B cell (primary cell): ENCODE data around the gene VEZT. TPM values are rescaled to one million over a fixed set of nuclear protein-coding genes. Genes with fewer than 3 reads are reported as not detected.

Experiments used
- ATAC-seq: fragments of 200-7000 bp; cut with Tn5 transposase; one replicate; pipeline ENCODE4 v1.10.0; 2021; ENCODE audit warnings: low read depth, mild to moderate bottlenecking, moderate number of reproducible peaks, moderate library complexity
- CTCF ChIA-PET: fragments of 350-600 bp; sonication (Branson Sonifier 250); formaldehyde crosslinking; loops from one replicate; lab custom pipeline; 2021; ENCODE audit warnings: antibody characterized with exemption, inconsistent platforms; lab: Charles Lee
- POLR2A ChIA-PET: fragments of 350-600 bp; sonication (Branson Sonifier 250); formaldehyde crosslinking; loops from one replicate; lab custom pipeline; 2021; ENCODE audit warnings: antibody characterized with exemption; lab: Charles Lee
- DNase-seq: peaks from one replicate; pipeline ENCODE4 v3.0.0; 2013
- H2AFZ ChIP-seq: 2 replicates; pipeline ENCODE4 v1.6.1; 2012; ENCODE audit warnings: mild to moderate bottlenecking, low read depth, low read length; ENCODE audit not compliant: insufficient read depth, poor library complexity, severe bottlenecking
- H3K27ac ChIP-seq, 2 donors: 1 replicate in 1 of 2; 2 replicates in 1 of 2; pipeline ENCODE4 v1.5.1; 2012 to 2013; ENCODE audit warnings: low read length in 2 of 2, mild to moderate bottlenecking in 2 of 2, moderate library complexity in 1 of 2
- H3K27me3 ChIP-seq, 4 experiments: fragments of 200-600 bp in 1 of 4; sonication (generic) in 1 of 4; replicated peaks in 1 of 4; 1 replicate in 2 of 4; 2 replicates in 2 of 4; pipeline versions ENCODE4 v1.6.1 to v1.7.0; 2013 to 2016; ENCODE audit warnings: low read length in 3 of 4, mild to moderate bottlenecking in 2 of 4, mixed read lengths in 1 of 4, moderate library complexity in 1 of 4; ENCODE audit not compliant: insufficient read depth in 4 of 4, control insufficient read depth in 3 of 4; ENCODE audit errors: control extremely low read depth in 1 of 4
- H3K36me3 ChIP-seq, 2 experiments: replicated peaks in 1 of 2; 1 replicate in 1 of 2; 2 replicates in 1 of 2; pipeline versions ENCODE4 v1.6.1 to v1.7.1; 2013; ENCODE audit warnings: low read length in 1 of 2; ENCODE audit not compliant: insufficient read depth in 2 of 2, control insufficient read depth in 1 of 2; ENCODE audit errors: control extremely low read depth in 1 of 2, extremely low read depth in 1 of 2
- H3K4me1 ChIP-seq, 2 donors: fragments of 200-600 bp in 1 of 2; sonication (generic) in 1 of 2; 1 replicate in 1 of 2; 2 replicates in 1 of 2; pipeline versions ENCODE4 v1.5.1 to v1.6.1; 2013 to 2017; ENCODE audit warnings: low read length in 2 of 2; ENCODE audit not compliant: control insufficient read depth in 2 of 2, insufficient read depth in 2 of 2
- H3K4me2 ChIP-seq: replicated peaks from 2 replicates; pipeline ENCODE3; 2012; ENCODE audit warnings: mild to moderate bottlenecking, low read depth, low read length; ENCODE audit not compliant: poor library complexity, severe bottlenecking
- H3K4me3 ChIP-seq, 5 experiments: fragments of 200-600 bp in 1 of 5; sonication (generic) in 1 of 5; 1 replicate in 3 of 5; 2 replicates in 2 of 5; pipeline versions ENCODE4 v1.5.1 to v1.7.0; 2011 to 2016; ENCODE audit warnings: low read length in 4 of 5, mild to moderate bottlenecking in 4 of 5, low read depth in 2 of 5, control low read depth in 1 of 5, moderate library complexity in 1 of 5; ENCODE audit not compliant: insufficient read depth in 1 of 5; ENCODE audit errors: control extremely low read depth in 1 of 5, extremely low read depth in 1 of 5
- H3K79me2 ChIP-seq: fragments of 200-600 bp; sonication (generic); one replicate; pipeline ENCODE4 v1.6.0; 2016; ENCODE audit warnings: low read length; ENCODE audit not compliant: control insufficient read depth, insufficient read depth
- H3K9ac ChIP-seq: fragments of 200-600 bp; sonication (generic); 2 replicates; pipeline ENCODE4 v1.6.1; 2017; ENCODE audit warnings: mild to moderate bottlenecking, low read length, moderate library complexity
- H3K9me3 ChIP-seq, 3 donors: one replicate each; pipeline versions ENCODE4 v1.6.1 to v1.7.1; 2013; ENCODE audit warnings: low read length in 2 of 3; ENCODE audit not compliant: control insufficient read depth in 2 of 3, insufficient read depth in 1 of 3; ENCODE audit errors: control extremely low read depth in 1 of 3
- H4K20me1 ChIP-seq: 2 replicates; pipeline ENCODE4 v1.6.0; 2012; ENCODE audit warnings: mild to moderate bottlenecking, low read length; ENCODE audit not compliant: insufficient read depth, control insufficient read depth, poor library complexity, severe bottlenecking
- H3K27ac Mint-ChIP-seq: one replicate; pipeline ENCODE4 v1.8.0; 2021; ENCODE audit warnings: mixed read lengths
- H3K27me3 Mint-ChIP-seq: one replicate; pipeline ENCODE4 v1.8.0; 2021; ENCODE audit warnings: mixed read lengths
- H3K4me1 Mint-ChIP-seq: one replicate; pipeline ENCODE4 v1.8.0; 2021; ENCODE audit warnings: mixed read lengths
- H3K4me3 Mint-ChIP-seq: one replicate; pipeline ENCODE4 v1.8.0; 2021; ENCODE audit warnings: mixed read lengths
- H3K9me3 Mint-ChIP-seq: one replicate; pipeline ENCODE4 v1.8.0; 2022; ENCODE audit warnings: mixed read lengths; ENCODE audit not compliant: insufficient read depth
- CTCF ChIP-seq: fragments of 200-600 bp; IDR thresholded peaks from one replicate; pipeline ENCODE4 v1.8.0; 2022; ENCODE audit warnings: antibody characterized with exemption, mild to moderate bottlenecking
- EZH2 ChIP-seq: IDR thresholded peaks from 2 replicates; pipeline ENCODE4 v1.6.1; 2012; ENCODE audit warnings: borderline replicate concordance, low read depth, mild to moderate bottlenecking, moderate library complexity, low read length; ENCODE audit not compliant: insufficient read depth, poor library complexity, severe bottlenecking
- WGBS: methylation state at CpG from one replicate; pipeline ENCODE4 v1.1.5; 2013; ENCODE audit warnings: missing lambda C conversion rate; ENCODE audit not compliant: insufficient coverage; 5-methylcytosine and 5-hydroxymethylcytosine counted together
- intact Hi-C: fragments of 100-400 bp; cut with micrococcal nuclease; formaldehyde crosslinking; loops from one replicate; pipeline ENCODE4 v1.10.0; 2022
- polyA plus RNA-seq: library from polyadenylated mRNA; depleted of rRNA; stranded (reverse); fragments of >200 nt; gene quantifications from 2 replicates; pipeline ENCODE4 v1.2.3, GENCODE V29; 2012
- total RNA-seq, 2 donors: library from RNA; stranded (reverse); fragments of 120-200 nt in 1 of 2; gene quantifications; 1 replicate in 1 of 2; 2 replicates in 1 of 2; pipeline versions ENCODE4 v1.2.3 to v1.2.4, GENCODE V29; 2013 to 2022

Gene VEZT
- total and polyA plus RNA-seq, 2 donors (not counting 1 experiment from before 2014, with no cell fraction given) = 19.9 to 61.8 TPM

GRCh38 chr12:95237315-95237714 is 19.7 kb downstream of the VEZT start:
- peaks cover 0 to 1% (median 0%) of the 10 kb centered on the region in 3 donors for H3K9me3 ChIP-seq
- H3K4me2 ChIP-seq = no peak overlapping the region
- H3K4me1 ChIP-seq = no peaks in the 10 kb centered on the region
- TF ChIP-seq CTCF (no peak), EZH2 (no peak)
- no peak overlapping the region for H2AFZ ChIP-seq
- intact Hi-C loops = no loop called here
- no peaks in the 10 kb centered on the region for H3K27me3 ChIP-seq
- H3K4me1 Mint-ChIP-seq = peaks cover 20% of the 10 kb centered on the region
- H3K27ac ChIP-seq = no peak overlapping the region
- ChIA-PET CTCF (no interaction called here), POLR2A (no interaction called here)
- no peak overlapping the region for H3K4me3 ChIP-seq
- ATAC-seq (no peak), DNase-seq (no peak)
- WGBS = no CpG with 5 or more reads among the region's 1 CpG
- H4K20me1 ChIP-seq = peaks cover 30% of the 10 kb centered on the region
- peaks cover 0 to 4% of the 10 kb centered on the region in 2 experiments for H3K36me3 ChIP-seq
- no peak overlapping the region for H3K9ac ChIP-seq
- H3K9me3 Mint-ChIP-seq = no peaks in the 10 kb centered on the region
- H3K79me2 ChIP-seq = peaks cover 69% of the 10 kb centered on the region
- no peak overlapping the region for H3K27ac Mint-ChIP-seq
- H3K4me3 Mint-ChIP-seq = no peak overlapping the region
- H3K27me3 Mint-ChIP-seq = no peaks in the 10 kb centered on the region

- H3K27ac Mint-ChIP-seq = no peak overlapping the region
- peaks cover 0 to 1% (median 0%) of the 10 kb centered on the region in 3 donors for H3K9me3 ChIP-seq
- no CpG with 5 or more reads among the region's 1 CpG for WGBS
- no peak for TF ChIP-seq CTCF
- no peak for TF ChIP-seq EZH2
- H3K36me3 ChIP-seq = peaks cover 0 to 4% of the 10 kb centered on the region in 2 experiments
- DNase-seq (no peak), ATAC-seq (no peak)
- H4K20me1 ChIP-seq = peaks cover 24% of the 10 kb centered on the region
- no peaks in the 10 kb centered on the region for H3K27me3 Mint-ChIP-seq
- no peak overlapping the region for H3K9ac ChIP-seq
- H3K4me3 Mint-ChIP-seq = no peak overlapping the region
- H3K79me2 ChIP-seq = peaks cover 65% of the 10 kb centered on the region
- ChIA-PET CTCF (no interaction called here), POLR2A (no interaction called here)
- no peaks in the 10 kb centered on the region for H3K4me1 ChIP-seq
- no peaks in the 10 kb centered on the region for H3K27me3 ChIP-seq
- H2AFZ ChIP-seq = no peak overlapping the region
- H3K4me2 ChIP-seq = no peak overlapping the region
- intact Hi-C loops = no loop called here
- no peak overlapping the region for H3K4me3 ChIP-seq
- no peak overlapping the region for H3K27ac ChIP-seq
- no peaks in the 10 kb centered on the region for H3K9me3 Mint-ChIP-seq
- peaks cover 18% of the 10 kb centered on the region for H3K4me1 Mint-ChIP-seq
Observed at GRCh38 chr12:95238150-95238549, 20.5 kb downstream of the VEZT start.
